ENCODE results near the gene YARS1.

Gene YARS1

DNA sequence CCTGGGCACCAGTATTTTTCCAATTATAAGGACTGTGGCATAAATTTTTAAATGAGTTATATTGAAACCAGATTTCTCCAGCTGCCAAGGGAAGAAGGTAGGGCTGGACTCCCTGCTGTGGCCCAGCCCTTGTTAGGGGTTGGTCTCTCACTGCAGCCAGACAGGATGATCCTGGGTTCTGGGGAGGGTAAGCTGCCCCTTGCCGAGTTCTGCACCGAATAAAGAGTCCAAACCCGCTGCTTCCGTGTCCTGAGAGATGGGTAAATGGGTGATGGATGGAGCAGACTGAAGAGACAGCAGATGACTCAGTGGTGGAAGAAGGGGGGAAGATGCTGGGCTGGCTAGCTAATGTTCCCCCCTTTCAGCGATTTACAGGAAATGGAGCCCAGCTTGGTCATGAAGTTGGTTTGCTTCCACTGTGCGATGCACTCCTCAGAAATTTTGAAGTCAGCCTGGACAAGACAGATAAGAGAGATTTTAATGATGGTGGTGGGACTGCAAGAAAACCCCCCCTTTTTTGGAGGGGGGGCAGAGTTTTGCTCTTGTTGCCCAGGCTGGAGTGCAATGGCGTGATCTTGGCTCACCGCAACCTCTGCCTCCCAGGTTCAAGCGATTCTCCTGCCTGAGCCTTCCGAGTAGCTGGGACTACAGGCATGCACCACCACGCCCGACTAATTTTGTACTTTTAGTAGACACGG is 41.4 kb downstream of the YARS1 start:
- peak; percentile 89 for ATAC-seq
- TF ChIP-seq ISL1 (CRISPR knock-in tag; IDR thresholded peaks at IDR 0.05) (0 out of 2 replicates have a peak, but pooled peaks have one; percentile 6), CSDC2 (CRISPR knock-in tag; IDR thresholded peaks at IDR 0.05) (no peak)
- TF ChIP-seq, protein P1, sequence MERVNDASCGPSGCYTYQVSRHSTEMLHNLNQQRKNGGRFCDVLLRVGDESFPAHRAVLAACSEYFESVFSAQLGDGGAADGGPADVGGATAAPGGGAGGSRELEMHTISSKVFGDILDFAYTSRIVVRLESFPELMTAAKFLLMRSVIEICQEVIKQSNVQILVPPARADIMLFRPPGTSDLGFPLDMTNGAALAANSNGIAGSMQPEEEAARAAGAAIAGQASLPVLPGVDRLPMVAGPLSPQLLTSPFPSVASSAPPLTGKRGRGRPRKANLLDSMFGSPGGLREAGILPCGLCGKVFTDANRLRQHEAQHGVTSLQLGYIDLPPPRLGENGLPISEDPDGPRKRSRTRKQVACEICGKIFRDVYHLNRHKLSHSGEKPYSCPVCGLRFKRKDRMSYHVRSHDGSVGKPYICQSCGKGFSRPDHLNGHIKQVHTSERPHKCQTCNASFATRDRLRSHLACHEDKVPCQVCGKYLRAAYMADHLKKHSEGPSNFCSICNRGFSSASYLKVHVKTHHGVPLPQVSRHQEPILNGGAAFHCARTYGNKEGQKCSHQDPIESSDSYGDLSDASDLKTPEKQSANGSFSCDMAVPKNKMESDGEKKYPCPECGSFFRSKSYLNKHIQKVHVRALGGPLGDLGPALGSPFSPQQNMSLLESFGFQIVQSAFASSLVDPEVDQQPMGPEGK (CRISPR knock-in tag; IDR thresholded peaks at IDR 0.05; ENCODE audit: borderline replicate concordance), result peak; percentile 37; the same call in 1 of the 2 replicates

DNA sequence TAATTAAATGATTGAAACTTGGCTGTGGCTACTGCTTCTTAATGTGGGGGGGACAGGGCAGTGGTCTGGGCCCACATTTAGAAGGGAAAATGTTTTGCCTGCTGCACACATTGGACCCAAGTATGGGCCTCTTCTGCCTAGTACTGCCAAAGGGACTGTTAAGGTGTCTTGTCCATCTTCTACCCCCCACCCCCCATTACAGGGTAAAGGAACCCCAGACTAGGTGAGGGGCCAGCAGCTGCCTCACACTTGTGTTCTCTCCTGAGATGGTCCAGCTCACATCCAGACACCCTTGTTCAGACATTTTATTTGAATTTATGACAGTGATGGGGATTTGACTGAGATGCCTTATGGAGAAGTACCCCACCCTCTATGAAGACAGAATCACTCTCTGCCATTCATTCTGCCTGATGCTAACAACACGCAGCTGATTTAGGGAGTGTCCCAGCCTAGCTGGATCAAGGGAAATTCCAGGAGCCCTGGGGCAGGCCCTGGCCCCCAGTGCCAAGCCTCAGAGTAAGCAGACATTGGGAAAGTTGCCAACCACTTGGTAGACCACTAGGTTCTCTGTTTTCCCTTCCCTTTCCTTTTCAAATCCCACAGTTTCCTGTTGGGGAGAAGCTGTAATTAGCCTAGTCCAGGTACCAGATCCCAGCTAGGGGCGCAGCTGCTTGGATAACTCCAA is 42.1 kb downstream of the YARS1 start:
- ATAC-seq, result peak; percentile 51
- TF ChIP-seq BACH2 (CRISPR knock-in tag; IDR thresholded peaks at IDR 0.05; ENCODE audit: borderline replicate concordance), result no peak
- TF ChIP-seq ISL1 (CRISPR knock-in tag; IDR thresholded peaks at IDR 0.05), result no peak
- peak; percentile 60; the same call in 1 of the 2 replicates for TF ChIP-seq TCF4 (CRISPR knock-in tag; IDR thresholded peaks at IDR 0.05; ENCODE audit: borderline replicate concordance)
- TF ChIP-seq, protein P2, sequence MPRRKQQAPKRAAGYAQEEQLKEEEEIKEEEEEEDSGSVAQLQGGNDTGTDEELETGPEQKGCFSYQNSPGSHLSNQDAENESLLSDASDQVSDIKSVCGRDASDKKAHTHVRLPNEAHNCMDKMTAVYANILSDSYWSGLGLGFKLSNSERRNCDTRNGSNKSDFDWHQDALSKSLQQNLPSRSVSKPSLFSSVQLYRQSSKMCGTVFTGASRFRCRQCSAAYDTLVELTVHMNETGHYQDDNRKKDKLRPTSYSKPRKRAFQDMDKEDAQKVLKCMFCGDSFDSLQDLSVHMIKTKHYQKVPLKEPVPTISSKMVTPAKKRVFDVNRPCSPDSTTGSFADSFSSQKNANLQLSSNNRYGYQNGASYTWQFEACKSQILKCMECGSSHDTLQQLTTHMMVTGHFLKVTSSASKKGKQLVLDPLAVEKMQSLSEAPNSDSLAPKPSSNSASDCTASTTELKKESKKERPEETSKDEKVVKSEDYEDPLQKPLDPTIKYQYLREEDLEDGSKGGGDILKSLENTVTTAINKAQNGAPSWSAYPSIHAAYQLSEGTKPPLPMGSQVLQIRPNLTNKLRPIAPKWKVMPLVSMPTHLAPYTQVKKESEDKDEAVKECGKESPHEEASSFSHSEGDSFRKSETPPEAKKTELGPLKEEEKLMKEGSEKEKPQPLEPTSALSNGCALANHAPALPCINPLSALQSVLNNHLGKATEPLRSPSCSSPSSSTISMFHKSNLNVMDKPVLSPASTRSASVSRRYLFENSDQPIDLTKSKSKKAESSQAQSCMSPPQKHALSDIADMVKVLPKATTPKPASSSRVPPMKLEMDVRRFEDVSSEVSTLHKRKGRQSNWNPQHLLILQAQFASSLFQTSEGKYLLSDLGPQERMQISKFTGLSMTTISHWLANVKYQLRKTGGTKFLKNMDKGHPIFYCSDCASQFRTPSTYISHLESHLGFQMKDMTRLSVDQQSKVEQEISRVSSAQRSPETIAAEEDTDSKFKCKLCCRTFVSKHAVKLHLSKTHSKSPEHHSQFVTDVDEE (CRISPR knock-in tag; IDR thresholded peaks at IDR 0.05), result 0 out of 2 replicates have a peak, but pooled peaks have one; percentile 17
- TF ChIP-seq, protein P1 (CRISPR knock-in tag; IDR thresholded peaks at IDR 0.05; ENCODE audit: borderline replicate concordance), result no peak

DNA sequence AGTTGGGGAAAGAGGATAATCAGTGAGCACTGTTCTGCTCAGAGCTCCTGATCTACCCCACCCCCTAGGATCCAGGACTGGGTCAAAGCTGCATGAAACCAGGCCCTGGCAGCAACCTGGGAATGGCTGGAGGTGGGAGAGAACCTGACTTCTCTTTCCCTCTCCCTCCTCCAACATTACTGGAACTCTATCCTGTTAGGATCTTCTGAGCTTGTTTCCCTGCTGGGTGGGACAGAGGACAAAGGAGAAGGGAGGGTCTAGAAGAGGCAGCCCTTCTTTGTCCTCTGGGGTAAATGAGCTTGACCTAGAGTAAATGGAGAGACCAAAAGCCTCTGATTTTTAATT is 42.7 kb downstream of the YARS1 start:
- TF ChIP-seq GLIS3 (CRISPR knock-in tag; IDR thresholded peaks at IDR 0.05) (no peak), PPARA (CRISPR knock-in tag; IDR thresholded peaks at IDR 0.05; ENCODE audit: borderline replicate concordance) (no peak), ARNTL (CRISPR knock-in tag; IDR thresholded peaks at IDR 0.05; ENCODE audit: borderline replicate concordance, low read depth) (no peak)
- ATAC-seq, result no peak

DNA sequence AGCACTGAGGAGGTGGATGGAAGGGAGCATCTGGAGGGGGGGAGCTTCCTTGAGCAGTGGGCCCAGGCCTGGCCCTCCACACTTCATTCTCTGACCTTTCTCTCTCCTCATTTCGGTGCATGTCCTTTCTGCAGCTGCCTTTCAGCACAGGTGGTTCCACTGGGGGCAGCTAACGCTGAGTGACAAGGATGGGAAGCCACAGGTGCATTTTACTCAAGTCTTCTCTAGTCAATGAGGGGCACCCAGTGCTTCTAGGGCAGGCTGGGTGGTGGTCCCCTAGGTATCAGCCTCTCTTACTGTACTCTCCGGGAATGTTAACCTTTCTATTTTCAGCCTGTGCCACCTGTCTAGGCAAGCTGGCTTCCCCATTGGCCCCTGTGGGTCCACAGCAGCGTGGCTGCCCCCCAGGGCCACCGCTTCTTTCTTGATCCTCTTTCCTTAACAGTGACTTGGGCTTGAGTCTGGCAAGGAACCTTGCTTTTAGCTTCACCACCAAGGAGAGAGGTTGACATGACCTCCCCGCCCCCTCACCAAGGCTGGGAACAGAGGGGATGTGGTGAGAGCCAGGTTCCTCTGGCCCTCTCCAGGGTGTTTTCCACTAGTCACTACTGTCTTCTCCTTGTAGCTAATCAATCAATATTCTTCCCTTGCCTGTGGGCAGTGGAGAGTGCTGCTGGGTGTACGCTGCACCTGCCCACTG is 43.2 kb downstream of the YARS1 start:
- no peak for ATAC-seq
- TF ChIP-seq, protein P2 (CRISPR knock-in tag; IDR thresholded peaks at IDR 0.05), result no peak
- no peak for TF ChIP-seq PPARA (CRISPR knock-in tag; IDR thresholded peaks at IDR 0.05; ENCODE audit: borderline replicate concordance)
- no peak for TF ChIP-seq ARNTL (CRISPR knock-in tag; IDR thresholded peaks at IDR 0.05; ENCODE audit: borderline replicate concordance, low read depth)
- TF ChIP-seq ZFP30 (CRISPR knock-in tag; IDR thresholded peaks at IDR 0.05), result no peak
- TF ChIP-seq BACH2 (CRISPR knock-in tag; IDR thresholded peaks at IDR 0.05; ENCODE audit: borderline replicate concordance), result no peak
- TF ChIP-seq ZC3H10 (CRISPR knock-in tag; IDR thresholded peaks at IDR 0.05), result no peak
- no peak for TF ChIP-seq TCF4 (CRISPR knock-in tag; IDR thresholded peaks at IDR 0.05; ENCODE audit: borderline replicate concordance)
- TF ChIP-seq, protein P3, sequence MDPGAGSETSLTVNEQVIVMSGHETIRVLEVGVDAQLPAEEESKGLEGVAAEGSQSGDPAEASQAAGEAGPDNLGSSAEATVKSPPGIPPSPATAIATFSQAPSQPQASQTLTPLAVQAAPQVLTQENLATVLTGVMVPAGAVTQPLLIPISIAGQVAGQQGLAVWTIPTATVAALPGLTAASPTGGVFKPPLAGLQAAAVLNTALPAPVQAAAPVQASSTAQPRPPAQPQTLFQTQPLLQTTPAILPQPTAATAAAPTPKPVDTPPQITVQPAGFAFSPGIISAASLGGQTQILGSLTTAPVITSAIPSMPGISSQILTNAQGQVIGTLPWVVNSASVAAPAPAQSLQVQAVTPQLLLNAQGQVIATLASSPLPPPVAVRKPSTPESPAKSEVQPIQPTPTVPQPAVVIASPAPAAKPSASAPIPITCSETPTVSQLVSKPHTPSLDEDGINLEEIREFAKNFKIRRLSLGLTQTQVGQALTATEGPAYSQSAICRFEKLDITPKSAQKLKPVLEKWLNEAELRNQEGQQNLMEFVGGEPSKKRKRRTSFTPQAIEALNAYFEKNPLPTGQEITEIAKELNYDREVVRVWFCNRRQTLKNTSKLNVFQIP (CRISPR knock-in tag; IDR thresholded peaks at IDR 0.05; ENCODE audit: borderline replicate concordance, low read depth), result no peak
- no peak for TF ChIP-seq TOX (CRISPR knock-in tag; IDR thresholded peaks at IDR 0.05; ENCODE audit: borderline replicate concordance)
- TF ChIP-seq, protein P1 (CRISPR knock-in tag; IDR thresholded peaks at IDR 0.05; ENCODE audit: borderline replicate concordance), result no peak
- no peak for TF ChIP-seq ISL1 (CRISPR knock-in tag; IDR thresholded peaks at IDR 0.05)
- TF ChIP-seq ZNF565 (CRISPR knock-in tag; conservative IDR thresholded peaks at IDR 0.05; ENCODE audit: low read depth), result no peak
- TF ChIP-seq CSDC2 (CRISPR knock-in tag; IDR thresholded peaks at IDR 0.05), result no peak
- no peak for TF ChIP-seq RARB (CRISPR knock-in tag; IDR thresholded peaks at IDR 0.05)
- no peak for TF ChIP-seq ZFP3 (CRISPR knock-in tag; IDR thresholded peaks at IDR 0.05)

All from SK-N-SH treated with all-trans-retinoic acid at 6 μM for 48 hours (cell line).